GDM1 (cell line): ENCODE measurements around the gene FAM216A.
"Not testable (repeated sequence)": the region's sequence is repeated elsewhere in the genome, so short reads cannot be mapped to it uniquely, and the experiment has no call there.

Experiments used
- DNase-seq: peaks from one replicate; lab custom pipeline; 2025; lab: John Stamatoyannopoulos, UW

The FAM216A gene, protein sequence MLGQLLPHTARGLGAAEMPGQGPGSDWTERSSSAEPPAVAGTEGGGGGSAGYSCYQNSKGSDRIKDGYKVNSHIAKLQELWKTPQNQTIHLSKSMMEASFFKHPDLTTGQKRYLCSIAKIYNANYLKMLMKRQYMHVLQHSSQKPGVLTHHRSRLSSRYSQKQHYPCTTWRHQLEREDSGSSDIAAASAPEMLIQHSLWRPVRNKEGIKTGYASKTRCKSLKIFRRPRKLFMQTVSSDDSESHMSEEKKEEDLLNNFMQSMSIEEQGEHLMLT

DNA sequence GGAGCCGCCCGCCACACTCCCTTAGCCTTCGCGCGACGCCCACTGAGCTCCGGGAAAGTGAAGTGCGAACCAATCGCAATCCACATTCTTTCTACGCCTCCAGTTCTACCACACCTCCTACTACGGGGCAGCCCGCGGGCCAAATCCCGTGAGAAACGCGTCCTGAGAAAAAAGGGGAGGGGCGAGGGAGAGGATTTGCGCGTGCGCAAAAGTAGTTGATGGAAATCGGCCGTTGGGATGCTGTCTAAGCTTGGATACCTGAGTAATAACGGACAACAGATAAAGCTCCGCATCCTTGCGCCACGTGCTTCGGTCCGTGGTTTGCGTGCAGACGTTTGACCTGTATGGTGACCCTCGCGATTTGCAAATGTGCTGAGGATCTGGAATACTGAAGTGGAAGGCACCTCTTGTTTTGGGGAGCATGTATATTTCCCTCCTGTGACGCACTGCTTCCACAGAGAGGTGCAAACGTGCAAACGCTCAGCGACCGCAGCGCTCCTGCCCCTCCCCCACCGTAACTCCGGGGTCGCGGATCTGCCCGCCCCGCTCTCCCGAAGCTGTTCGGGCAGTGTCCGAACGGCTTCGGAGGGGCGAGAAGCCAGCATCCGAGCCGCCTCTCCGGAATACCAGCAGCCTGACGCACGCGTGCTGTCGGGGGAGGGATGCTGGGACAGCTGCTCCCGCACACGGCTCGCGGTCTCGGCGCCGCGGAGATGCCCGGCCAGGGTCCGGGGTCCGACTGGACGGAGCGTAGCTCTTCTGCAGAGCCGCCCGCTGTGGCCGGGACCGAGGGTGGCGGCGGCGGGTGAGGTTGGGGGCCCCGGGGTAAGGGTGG lies at the start of gene FAM216A, which contains the start of gene GPN3:
Gene FAM216A (plus strand): TSS at position 632 of the 835 bp plus-strand sequence. CDS start 31 bp downstream, at position 663.
Gene GPN3 (minus strand): TSS at position 44 of the 835 bp plus-strand sequence. CDS start 54 bp downstream, outside the sequence.
- peak; percentile 96 for DNase-seq

DNA sequence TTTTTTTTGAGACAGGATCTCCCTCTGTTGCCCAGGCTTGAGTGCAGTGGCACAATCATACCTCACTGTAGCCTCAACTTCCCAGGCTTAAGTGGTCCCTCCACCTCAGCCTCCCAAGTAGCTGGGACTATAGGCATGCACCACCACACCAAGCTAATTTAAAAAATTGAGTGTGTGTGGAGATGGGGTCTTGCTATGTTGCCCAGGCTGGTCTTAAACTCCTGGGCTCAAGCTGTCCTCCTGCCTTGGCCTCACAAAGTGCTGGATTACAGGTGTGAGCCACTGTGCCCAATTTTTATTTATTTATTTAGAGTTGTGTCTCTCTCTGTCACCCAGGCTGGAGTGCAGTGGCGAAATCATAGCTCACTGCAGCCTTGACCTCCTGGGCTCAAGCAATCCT lies 48.0 kb upstream of the FAM216A start:
- not testable (repeated sequence) for DNase-seq

DNA sequence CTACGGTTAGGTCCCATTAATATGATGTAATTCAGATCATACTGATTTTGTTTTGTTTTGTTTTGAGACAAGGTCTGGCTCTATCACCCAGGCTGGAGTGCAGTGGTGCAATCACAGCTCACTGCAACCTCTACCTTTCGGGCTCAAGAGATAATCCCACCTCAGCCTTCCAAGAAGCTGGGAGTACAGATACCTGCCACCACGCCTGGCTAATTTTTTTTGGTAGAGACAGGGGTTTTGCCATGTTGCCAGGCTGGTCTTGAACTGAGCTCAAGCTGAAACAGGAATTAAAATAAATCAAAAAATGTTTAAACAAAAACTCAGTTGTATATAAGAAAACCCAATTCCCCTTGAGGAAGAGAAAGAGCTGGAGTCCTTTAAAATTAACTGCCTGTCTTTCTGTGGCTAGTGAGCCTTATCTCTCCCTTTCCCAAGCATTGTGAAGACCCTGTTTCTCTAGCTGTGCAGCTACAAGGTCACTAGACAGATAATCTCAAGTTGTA lies 47.4 kb upstream of the FAM216A start:
- DNase-seq: no peak

DNA sequence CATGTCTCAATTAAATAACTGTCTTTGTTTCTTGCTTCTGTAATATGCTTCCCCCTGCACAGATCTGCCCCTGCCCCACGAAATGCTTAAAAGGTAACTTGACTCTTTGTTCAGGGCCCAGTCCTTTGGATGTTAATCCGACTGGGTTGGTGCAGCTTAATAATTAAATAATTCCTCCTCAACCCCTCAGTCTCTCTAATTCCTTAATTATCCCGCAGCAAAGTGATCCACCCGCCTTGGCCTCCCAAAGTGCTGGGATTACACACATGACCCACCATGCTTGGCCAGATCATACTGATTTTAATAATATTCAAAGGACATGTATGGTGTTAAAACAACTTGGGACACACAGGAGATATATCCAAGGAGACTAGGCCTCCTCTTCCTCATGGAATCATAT lies 46.9 kb upstream of the FAM216A start:
- DNase-seq: no peak

DNA sequence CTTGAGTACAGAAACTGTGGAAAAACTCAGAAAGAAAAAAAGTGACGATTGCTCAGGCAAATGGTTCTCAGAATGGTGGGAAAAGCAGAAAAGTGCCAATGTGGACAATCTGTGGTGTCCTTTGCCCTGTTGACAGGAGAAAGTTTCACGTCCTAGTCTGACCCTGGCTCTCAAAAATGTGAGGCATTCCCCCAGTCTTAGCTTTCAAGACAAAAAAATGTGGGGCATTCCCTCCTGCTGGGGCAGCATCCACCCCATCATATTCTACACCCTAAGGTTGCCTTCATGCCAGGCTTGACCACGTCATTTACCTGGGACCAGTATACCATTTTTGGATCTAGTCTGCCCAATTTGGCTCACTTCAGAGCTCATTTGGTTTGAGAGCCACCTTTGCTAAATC lies 44.4 kb upstream of the FAM216A start:
- no peak for DNase-seq

DNA sequence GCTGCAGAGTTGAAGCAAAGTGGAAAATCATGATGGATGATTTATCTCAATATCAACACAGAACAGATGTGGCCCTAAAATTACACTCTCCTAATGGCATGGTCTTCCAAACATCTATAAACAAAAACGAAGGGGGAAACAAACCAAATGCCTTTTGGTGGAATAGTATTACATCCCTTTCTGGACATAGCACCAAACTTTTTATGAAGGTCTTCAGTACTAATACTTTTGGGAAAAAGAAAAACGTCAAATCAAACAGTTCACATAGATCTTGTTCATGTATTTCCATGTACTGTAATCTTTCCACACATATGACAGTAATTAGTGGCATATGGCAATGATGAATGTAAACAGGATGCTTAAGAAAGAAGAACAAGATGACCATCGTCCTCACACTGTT lies 42.2 kb upstream of the FAM216A start:
- DNase-seq: no peak

DNA sequence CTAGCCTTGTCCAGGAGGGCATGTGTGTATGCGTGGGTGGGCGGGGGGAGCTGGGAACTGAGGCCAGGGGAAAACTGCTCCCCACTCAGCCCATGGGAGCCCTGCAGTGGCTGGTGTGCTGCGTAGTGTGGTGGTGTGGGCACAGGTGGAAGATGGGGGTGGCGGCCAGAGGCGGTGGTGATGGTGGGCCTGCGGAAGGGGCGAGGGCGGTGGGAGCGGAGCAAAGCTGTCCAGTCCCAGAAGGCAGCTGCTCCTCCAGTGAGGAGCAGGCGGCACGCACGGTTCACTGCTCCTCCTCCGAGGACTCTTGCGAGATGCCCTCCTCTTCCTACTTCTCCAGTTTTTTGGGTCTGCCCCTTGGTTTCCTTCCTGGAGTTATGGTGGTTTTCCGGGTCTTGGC lies 39.0 kb upstream of the FAM216A start:
- DNase-seq: not testable (repeated sequence)

DNA sequence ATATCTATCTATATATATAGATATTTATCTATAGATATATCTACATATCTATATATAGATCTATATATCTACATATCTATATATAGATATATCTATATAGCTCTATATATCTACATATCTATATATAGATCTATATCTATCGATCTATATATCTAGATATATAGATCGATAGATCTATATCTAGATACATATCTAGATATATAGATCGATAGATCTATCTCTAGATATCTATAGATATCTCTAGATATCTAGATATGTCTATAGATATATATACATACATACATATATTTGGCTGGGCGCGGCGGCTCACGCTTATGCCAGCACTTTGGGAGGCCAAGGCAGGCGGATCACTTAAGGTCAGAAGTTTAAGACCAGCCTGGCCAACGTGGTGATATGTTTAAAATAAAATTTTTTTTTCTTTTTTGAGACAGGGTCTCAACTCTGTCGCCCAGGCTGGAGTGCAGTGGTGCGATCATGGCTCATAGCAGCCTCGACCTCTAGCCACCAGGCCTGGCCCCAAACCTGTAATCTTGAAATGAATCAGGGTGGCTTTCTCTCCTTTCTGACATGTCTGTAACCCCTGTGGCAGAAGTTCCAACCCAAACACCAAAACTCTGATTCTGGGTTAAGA lies 36.6 kb upstream of the FAM216A start:
- DNase-seq: no peak

DNA sequence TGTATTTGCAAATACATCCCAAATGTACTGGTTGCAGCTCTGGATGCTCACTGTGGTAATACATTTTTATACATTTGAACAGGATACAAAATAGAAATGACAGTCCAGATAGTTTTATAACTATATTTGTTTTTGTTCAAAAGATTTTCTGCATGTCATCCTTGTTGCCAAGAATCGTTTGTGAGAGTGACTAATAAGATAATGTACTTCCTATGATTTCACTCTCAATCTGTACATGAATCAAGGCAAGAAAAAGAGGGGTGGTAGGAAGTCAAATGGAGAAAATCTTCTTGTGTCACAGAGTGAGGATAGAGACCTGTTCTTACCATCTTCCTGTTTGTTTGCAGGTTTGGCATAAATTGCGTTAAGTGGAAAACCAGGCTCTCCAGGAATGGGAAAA lies 32.4 kb upstream of the FAM216A start:
- DNase-seq: no peak

DNA sequence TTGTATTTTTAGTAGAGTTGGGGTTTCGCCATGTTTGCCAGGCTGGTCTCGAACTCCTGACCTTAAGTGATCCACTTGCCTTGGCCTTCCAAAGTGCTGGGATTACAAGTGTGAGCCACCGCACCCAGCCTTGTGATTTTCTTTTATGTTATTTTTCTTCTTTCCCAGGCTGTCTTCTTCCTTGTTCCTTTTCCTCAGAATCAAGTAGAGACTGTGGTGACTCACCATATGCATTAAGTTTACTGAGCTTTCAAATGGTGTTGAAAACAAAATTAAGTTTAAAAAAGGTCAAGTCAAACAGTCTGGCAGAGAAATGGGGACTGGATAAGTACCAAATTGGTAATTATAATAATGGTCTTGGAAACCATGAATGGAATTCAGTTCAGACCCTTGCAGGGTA lies 24.2 kb upstream of the FAM216A start:
- DNase-seq: no peak

DNA sequence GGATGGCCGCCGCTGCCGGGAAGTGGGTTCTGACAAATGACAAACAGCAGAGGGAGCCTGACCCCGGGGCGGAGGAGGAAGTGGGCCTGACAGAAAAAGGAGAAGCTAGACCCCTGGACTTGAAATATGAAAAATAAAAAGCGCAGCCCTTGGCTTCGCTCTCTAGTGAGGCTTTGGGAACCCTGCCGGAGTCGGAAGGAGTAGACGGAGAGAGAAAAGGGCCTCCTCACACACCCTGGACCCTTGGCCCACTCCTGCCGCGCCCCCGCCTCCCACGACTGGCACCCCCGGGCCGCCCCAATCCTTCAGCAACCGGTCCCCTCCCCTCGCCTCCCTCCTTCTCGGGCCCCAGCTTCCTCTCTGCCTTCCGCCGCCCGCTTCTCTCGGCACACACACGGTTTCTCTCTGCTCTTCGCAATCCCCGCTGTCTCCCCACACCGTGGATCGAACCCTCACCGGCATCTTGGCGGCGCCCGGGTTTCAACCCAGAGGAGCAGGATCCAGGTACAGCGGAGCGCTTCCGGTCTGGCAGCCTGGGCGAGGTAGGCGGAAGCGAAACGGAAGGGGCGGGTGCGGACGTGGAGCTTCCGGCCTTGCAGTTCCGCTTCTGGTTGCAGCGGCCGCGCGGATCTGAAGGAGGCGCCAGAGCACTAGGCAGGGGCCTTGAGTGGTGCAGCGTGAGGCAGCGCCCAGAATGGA lies 18.7 kb upstream of the FAM216A start, which contains the start of gene ARPC3:
Gene ARPC3 (minus strand): TSS at position 539 of the 699 bp plus-strand sequence. CDS start 77 bp downstream, at position 462.
- DNase-seq: peak; percentile 94

DNA sequence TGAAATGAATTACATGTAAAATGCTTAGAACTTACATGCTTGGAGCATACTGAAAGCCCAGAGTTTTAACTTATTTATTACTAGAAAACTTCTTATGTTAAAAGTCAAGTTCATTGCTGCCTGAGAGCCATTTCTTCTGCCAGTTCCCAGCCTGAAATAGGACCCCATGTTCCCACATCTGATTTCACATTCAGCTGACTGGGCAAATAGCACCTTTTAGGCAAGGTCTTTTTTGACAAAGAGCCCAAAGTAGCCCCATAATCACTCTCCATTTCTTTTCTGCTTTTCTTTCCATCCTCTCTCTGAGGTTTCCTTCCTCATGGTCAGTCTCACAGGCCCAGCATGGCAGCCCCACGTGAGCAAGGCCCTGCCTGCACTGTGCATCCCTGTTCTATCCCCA lies 17.4 kb upstream of the FAM216A start:
- DNase-seq: no peak

DNA sequence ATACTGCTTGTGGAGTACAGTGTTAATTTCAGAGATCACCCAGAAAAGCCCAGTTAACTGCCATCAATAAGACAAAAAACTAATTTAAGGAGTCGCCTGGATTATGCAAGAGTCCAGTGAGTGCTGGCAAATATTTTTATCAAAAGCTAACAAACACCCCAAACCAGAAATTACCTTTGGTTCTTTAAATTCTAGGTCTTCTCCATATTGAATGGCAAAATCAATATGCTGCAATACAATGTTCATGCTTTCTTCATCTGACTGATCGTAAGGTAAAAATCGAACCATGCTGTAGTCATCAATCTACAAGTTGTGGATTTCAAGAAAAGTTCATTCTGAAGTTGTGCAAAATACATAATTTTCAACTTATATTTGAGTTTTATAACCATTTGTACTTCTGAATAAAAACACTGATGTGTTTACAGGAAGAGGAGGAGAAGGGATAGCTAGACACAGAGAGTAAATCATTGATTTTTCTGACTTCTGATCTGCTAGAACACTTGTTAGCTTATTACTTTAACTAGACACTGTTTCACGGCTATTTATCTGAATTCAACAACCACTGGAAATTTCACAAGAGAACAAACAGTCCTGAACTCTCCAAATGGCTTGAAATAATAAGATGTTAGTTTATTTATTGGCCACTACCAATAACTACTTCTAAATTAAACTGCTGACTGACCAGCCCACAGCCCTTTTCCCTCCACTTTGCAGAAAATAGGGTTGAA lies 14.9 kb upstream of the FAM216A start:
- no peak for DNase-seq

DNA sequence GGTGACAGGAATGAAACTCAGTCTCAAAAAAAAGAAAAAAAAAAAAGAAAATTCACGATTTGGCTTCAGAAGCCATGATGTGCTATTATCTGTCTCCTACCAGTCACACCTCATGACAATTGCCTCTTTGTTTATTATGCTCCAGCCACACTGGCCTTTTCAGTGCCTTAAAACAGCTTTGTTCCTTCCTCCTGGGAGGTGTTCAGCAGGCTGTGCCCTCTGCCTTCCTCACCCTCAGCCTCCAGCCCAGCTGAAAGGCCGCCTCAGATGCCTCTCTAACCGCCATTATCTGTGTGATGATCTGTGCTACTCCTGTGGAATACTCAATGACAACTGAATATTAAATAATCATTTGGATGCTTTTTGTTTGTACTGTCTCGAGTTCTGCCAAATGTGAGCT lies 9.9 kb upstream of the FAM216A start:
- no peak for DNase-seq

DNA sequence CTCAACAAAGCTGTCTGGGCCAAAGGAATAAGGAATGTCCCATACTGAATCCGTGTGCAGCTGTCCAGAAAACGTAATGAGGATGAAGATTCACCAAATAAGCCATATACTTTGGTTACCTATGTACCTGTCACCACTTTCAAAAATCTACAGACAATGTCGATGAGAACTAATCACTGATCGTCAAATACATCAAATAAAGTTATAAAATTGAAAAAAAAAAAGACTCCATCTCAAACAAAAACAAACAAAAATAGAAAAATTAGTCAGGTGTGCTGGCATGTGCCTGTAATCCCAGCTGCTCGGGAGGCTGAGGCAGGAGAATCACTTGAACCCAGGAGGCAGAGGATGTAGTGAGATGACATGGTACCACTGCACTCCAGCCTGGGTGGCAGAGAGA lies 7.5 kb upstream of the FAM216A start:
- not testable (repeated sequence) for DNase-seq

DNA sequence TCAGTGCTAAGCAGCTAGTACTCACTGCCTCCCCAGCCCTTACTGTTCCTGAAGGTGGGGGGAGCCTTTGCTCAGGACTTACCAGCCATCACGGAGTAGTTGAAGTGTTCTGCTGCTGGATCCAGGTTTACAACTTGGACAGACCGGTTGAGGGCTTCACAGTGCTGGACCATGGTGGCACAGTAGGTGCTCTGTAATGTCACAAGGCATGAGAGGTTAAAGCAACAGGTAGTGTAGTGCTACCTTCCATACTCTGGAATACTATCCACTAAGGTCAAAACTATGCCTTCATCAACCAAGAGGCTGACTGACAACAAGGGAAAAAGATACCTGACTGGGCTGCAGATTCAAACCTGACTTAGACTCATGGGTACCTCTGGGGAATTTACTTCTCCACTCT lies 3.6 kb upstream of the FAM216A start:
- DNase-seq: no peak

DNA sequence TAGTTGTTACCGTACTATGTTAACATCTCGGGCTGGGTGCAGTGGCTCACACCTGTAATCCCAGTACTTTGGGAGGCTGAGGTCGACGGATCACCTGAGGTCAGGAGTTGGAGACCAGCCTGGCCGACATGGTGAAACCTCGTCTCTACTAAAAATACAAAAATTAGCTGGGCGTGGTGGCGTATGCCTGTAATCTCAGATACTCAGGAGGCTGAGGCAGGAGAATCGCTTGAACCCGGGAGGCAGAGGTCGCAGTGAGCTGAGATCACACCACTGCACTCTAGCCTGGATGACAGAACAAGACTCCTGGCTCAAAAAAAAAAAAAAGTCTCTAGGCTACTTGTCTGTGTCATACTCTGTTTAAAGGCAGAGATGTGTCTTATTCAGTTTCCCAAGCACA lies 2.9 kb upstream of the FAM216A start:
- not testable (repeated sequence) for DNase-seq

DNA sequence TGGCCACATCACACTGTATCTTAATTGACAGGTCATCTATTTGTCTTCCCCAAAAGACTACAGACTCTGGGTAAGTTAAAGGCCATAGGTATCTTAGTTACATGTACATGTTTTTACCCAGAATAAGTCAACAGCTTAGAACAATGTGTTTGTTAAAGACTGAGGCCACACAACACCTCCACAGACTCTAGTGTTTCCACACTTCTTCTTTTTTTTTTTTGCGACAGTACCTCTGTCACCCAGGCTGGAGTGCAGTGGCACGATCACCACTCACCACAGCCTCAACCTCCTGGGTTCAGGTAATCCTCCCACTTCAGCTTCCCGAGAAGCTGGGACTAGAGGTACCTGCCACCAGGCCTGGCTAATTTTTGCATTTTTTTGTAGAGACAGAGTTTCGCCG lies 1.9 kb upstream of the FAM216A start:
- no peak for DNase-seq

DNA sequence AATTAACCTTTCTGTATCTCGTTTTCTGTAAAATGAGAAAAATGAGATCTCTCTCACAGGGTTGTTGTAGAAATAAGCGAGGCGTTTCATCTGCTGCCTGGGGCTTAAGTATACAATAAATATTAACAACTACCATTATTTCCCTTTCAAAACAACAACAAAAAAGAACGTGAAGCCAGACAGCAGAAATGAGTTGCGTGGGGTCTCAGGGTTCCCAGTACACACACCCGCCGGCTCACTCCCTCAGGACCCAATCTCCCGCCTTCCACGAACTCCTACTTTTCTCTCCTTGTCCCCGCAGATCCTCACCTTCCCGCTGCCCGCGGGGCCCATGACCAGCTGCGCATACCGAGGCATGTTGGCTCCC lies 815 bp upstream of the FAM216A start:
- DNase-seq: no peak

DNA sequence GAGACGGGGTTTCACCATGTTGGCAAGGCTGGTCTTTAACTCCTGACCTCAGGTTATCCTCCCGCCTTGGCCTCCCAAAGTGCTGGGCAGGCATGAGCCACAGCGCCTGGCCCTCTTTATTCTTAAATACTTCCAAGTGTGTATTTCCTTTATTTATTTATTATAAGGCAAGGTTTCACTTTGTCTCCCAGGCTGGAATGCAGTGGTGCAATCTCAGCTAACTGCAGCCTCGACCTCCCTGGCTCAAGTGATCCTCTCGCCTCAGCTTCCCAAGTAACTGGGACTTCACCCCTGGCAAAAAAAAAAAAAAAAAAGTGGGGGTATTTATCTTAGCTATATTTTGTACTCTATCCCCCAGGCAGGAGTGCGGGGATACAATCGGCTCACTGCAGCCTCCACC lies 6.8 kb downstream of the FAM216A start:
- no peak for DNase-seq

DNA sequence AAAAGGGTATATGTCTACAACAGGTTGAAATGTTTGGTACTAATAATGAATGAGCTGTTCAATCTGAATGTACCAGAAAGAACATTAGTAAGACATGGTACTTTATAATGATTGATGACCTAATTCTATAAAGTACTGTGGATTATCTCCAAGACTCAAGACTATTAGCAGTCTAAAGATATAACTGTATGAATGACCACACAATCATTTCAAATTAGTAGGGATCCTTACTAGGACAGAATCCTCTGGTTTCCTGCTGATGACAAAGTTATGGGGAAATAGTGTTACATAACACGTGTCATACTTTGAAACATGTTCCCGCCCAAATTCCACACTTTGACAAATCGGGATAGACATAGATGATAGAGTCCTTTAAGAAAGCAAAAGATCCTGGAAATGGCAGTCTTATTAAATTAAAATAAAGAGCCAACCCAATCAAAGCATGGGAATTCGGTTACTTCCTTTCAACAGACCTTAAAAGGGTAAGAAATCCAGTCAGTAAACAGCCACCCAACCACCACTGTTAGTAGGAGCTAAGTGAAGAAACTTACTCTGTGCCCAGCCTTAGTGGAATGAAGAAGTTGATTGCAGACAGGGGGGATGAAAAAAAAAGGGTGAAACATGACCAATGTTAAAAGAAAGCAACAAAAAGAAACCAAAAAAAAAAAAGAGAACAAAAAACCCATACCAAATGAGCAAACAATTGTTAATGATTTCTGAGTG lies 30.5 kb downstream of the FAM216A start:
- no peak for DNase-seq
